MM.1S (cell line): ENCODE measurements around the gene ZNF571.

Experiments used
- DNase-seq: peaks from one replicate; pipeline ENCODE4 v3.0.0-alpha.2; 2015
- H2AFZ ChIP-seq: fragments of 300-600 bp; sonication (generic); 2 replicates; pipeline ENCODE4 v1.6.0; 2016; ENCODE audit warnings: antibody characterized with exemption, low read length
- H3F3A ChIP-seq: fragments of 300-600 bp; sonication (generic); 2 replicates; pipeline ENCODE4 v1.6.1; 2016; ENCODE audit warnings: mild to moderate bottlenecking, antibody characterized with exemption, low read length, moderate library complexity, mixed read lengths; ENCODE audit not compliant: insufficient read depth
- H3K27ac ChIP-seq: fragments of 300-600 bp; sonication (generic); 2 replicates; pipeline ENCODE4 v1.5.1; 2016; ENCODE audit warnings: mild to moderate bottlenecking, low read length
- H3K27me3 ChIP-seq: fragments of 300-600 bp; sonication (generic); replicated peaks from 2 replicates; pipeline ENCODE4 v1.6.0; 2016; ENCODE audit warnings: low read length; ENCODE audit not compliant: insufficient read depth
- H3K36me3 ChIP-seq: fragments of 300-600 bp; sonication (generic); replicated peaks from 2 replicates; pipeline ENCODE4 v1.6.1; 2016; ENCODE audit warnings: mild to moderate bottlenecking, low read length, mixed read lengths; ENCODE audit not compliant: insufficient read depth
- H3K4me1 ChIP-seq: fragments of 300-600 bp; sonication (generic); 2 replicates; pipeline ENCODE4 v1.6.1; 2016; ENCODE audit warnings: low read length, mixed read lengths
- H3K4me2 ChIP-seq: fragments of 300-600 bp; sonication (generic); 2 replicates; pipeline ENCODE4 v1.6.0; 2016; ENCODE audit warnings: low read depth, low read length
- H3K4me3 ChIP-seq: fragments of 300-600 bp; sonication (generic); 2 replicates; pipeline ENCODE4 v1.5.1; 2016; ENCODE audit warnings: low read length, mixed read lengths
- H3K79me2 ChIP-seq: fragments of 300-600 bp; sonication (generic); 2 replicates; pipeline ENCODE4 v1.6.1; 2016; ENCODE audit warnings: mixed run types, low read length, mixed read lengths
- H3K9ac ChIP-seq: fragments of 300-600 bp; sonication (generic); 2 replicates; pipeline ENCODE4 v1.6.1; 2016; ENCODE audit warnings: low read length, mixed read lengths
- H3K9me2 ChIP-seq: fragments of 300-600 bp; sonication (generic); replicated peaks from 2 replicates; pipeline ENCODE4 v1.6.1; 2016; ENCODE audit warnings: mild to moderate bottlenecking, low read length, mixed read lengths; ENCODE audit not compliant: insufficient read depth
- H3K9me3 ChIP-seq: fragments of 300-600 bp; sonication (generic); replicated peaks from 2 replicates; pipeline ENCODE4 v1.6.1; 2016; ENCODE audit warnings: mild to moderate bottlenecking, low read length, mixed read lengths; ENCODE audit not compliant: insufficient read depth
- H4K20me1 ChIP-seq: fragments of 300-600 bp; sonication (generic); 2 replicates; pipeline ENCODE4 v1.6.1; 2016; ENCODE audit warnings: mild to moderate bottlenecking, low read length, moderate library complexity, mixed read lengths; ENCODE audit not compliant: insufficient read depth
- EZH2 ChIP-seq: fragments of 300-600 bp; sonication (generic); optimal IDR thresholded peaks from 2 replicates; pipeline ENCODE3; 2017; ENCODE audit warnings: low read depth, mild to moderate bottlenecking, antibody characterized with exemption, low read length, mixed read lengths
- EZH2phosphoT487 ChIP-seq: fragments of 300-600 bp; sonication (generic); IDR thresholded peaks from 2 replicates; pipeline ENCODE4 v1.6.1; 2018; ENCODE audit warnings: antibody characterized with exemption, low read length
- TF ChIP-seq, protein P1 (sequence below): fragments of 300-600 bp; sonication (generic); IDR thresholded peaks from 2 replicates; pipeline ENCODE4 v1.5.1; 2016; ENCODE audit warnings: antibody characterized with exemption, low read length, mixed read lengths

ZNF571 gene

DNA sequence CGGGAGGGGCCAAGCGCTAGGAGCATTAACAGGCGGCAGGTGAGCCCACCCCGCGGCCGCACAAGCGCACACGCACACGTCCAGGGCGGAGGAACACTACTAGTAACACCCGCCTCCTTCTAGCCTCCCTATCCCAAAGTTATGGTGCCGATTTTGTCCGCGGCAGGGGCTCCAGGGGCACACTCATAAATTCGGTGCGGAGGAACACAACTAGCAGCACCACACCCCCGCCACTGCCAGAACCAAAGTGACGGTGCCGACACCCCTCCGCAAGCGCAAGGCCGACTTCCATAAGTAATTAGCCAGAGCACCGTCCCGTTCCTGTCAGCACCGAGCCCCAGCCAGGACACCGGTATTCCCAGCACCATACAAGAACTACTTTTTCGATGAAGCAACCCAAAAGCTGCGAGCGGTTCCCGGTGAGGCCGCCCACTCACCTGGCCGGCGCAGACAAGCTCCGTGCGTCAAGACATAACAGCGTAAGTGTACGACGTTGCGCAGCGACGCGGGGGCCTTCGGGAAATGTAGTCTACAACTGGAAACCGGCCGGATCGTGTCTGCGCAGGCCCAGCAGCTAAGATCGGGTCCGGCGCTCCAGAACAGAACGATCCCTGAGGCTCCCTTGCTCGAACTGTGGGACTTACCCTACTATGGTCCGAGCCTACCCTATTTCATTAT lies at the start of gene ZNF571, which contains the start of gene ZNF540:
Gene ZNF571, minus strand, starts transcription at position 489 of the 678 bp plus-strand sequence. CDS start 8,116 bp downstream, outside the sequence.
Gene ZNF540, plus strand, starts transcription at position 573 of the 678 bp plus-strand sequence. CDS start 3,572 bp downstream, outside the sequence.
- H3K4me2 ChIP-seq, result peak within 1 kb of the TSS; percentile 61
- peak within 1 kb of the TSS; percentile 70 for H2AFZ ChIP-seq
- no peaks in the 10 kb centered on the region for H3K9me2 ChIP-seq
- H3K9ac ChIP-seq, result peak within 1 kb of the TSS; percentile 66
- H3K27ac ChIP-seq, result peak within 1 kb of the TSS; percentile 61; the same call in 1 of the 2 replicates
- no peaks in the 10 kb centered on the region for H3K36me3 ChIP-seq
- no peaks in the 10 kb centered on the region for H3K27me3 ChIP-seq
- H3K4me3 ChIP-seq, result peak within 1 kb of the TSS; percentile 63
- H4K20me1 ChIP-seq, result no peaks in the 10 kb centered on the region
- H3K79me2 ChIP-seq, result no peaks in the 10 kb centered on the region
- H3F3A ChIP-seq, result no peaks in the 10 kb centered on the region
- TF ChIP-seq EZH2phosphoT487 (no peak), EZH2 (no peak)
- TF ChIP-seq, protein P1, sequence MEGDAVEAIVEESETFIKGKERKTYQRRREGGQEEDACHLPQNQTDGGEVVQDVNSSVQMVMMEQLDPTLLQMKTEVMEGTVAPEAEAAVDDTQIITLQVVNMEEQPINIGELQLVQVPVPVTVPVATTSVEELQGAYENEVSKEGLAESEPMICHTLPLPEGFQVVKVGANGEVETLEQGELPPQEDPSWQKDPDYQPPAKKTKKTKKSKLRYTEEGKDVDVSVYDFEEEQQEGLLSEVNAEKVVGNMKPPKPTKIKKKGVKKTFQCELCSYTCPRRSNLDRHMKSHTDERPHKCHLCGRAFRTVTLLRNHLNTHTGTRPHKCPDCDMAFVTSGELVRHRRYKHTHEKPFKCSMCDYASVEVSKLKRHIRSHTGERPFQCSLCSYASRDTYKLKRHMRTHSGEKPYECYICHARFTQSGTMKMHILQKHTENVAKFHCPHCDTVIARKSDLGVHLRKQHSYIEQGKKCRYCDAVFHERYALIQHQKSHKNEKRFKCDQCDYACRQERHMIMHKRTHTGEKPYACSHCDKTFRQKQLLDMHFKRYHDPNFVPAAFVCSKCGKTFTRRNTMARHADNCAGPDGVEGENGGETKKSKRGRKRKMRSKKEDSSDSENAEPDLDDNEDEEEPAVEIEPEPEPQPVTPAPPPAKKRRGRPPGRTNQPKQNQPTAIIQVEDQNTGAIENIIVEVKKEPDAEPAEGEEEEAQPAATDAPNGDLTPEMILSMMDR, result no peak
- no peaks in the 10 kb centered on the region for H3K9me3 ChIP-seq
- peak; percentile 94 for DNase-seq
- no peaks in the 10 kb centered on the region for H3K4me1 ChIP-seq

DNA sequence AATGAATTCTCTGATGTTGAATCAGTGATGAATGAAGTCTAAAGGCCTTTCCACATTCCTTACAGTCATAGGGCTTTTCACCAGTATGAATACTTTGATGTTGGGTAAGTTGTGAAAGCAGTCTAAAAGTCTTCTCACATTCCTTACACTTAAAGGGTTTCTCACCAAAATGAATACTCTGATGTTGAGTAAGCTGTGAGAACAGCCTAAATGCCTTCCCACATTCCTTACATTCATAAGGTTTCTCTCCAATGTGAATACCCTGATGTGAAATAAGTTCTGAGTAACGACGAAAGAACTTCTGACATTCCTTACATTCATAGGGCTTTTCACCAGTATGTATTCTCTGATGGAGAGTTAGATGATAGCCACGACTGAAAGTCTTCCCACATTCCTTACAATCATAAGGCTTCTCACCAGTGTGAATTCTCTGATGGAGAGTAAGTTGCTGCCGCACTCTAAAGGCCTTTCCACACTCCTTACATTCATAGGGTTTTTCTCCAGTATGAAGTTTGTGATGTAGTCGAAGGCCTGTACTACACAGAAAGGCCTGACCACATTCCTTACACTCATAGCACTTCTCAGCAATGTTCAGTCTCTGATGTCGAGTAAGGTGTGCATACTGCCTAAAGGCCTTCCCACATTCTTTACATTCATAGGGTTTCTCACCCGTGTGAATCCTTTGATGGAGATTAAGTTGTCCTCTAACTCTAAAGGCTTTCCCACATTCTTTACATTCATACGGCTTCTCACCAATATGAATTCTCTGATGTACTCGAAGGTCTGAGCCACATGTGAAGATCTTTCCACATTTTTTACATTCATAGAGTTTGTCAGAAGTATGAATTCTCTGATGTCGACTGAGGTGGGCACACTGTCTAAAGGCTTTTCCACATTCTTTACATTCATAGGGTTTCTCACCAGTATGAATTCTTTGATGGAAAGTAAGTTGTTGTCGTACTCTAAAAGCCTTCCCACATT lies 40.8 kb upstream of the ZNF571 start:
- no peaks in the 10 kb centered on the region for H3K27me3 ChIP-seq
- no peaks in the 10 kb centered on the region for H3K9me2 ChIP-seq
- TF ChIP-seq, protein P1, result no peak
- TF ChIP-seq EZH2 (no peak), EZH2phosphoT487 (no peak)
- no peaks in the 10 kb centered on the region for H4K20me1 ChIP-seq
- no peak overlapping the region for H3K9ac ChIP-seq
- no peak overlapping the region for H3K27ac ChIP-seq
- H3K4me3 ChIP-seq, result no peak overlapping the region
- no peak for DNase-seq
- no peak overlapping the region for H2AFZ ChIP-seq
- no peaks in the 10 kb centered on the region for H3K36me3 ChIP-seq
- no peaks in the 10 kb centered on the region for H3F3A ChIP-seq
- H3K4me1 ChIP-seq, result no peaks in the 10 kb centered on the region
- H3K4me2 ChIP-seq, result no peak overlapping the region
- no peaks in the 10 kb centered on the region for H3K9me3 ChIP-seq
- no peaks in the 10 kb centered on the region for H3K79me2 ChIP-seq

DNA sequence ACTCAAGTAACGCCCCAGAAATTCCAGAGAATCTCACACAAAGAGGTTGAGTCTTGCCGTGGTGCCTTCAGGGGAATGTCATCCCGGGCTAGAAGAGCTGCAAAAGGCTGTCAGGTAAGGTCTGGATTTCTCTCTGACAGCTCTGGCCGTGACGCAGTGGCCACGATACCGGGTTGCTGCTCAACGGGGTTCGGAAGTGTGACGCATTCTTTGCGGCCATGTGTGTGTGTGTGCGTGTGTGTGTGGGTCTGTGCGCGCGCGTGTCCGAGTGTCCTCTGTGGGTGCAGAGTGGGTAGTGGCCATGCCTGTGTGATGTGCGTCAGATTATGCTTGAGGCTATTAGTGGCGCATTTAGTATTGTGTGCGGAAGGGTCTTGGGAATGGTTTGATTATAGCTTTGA lies 390 bp upstream of the ZNF571 start:
- Histone ChIP-seq H3K9me2 (no peaks in the 10 kb centered on the region), H3K27me3 (no peaks in the 10 kb centered on the region), H3K79me2 (no peaks in the 10 kb centered on the region), H4K20me1 (no peaks in the 10 kb centered on the region), H3K4me3 (peak overlapping the region; percentile 63), H3K4me1 (no peaks in the 10 kb centered on the region), H3K9me3 (no peaks in the 10 kb centered on the region), H3K27ac (no peak overlapping the region), H2AFZ (peak overlapping the region; percentile 70), H3F3A (no peaks in the 10 kb centered on the region), H3K36me3 (no peaks in the 10 kb centered on the region), H3K4me2 (peak overlapping the region; percentile 61), H3K9ac (no peak overlapping the region)
- no peak for TF ChIP-seq EZH2
- TF ChIP-seq, protein P1, result no peak
- no peak for TF ChIP-seq EZH2phosphoT487
- peak; percentile 20 for DNase-seq
